H1 (cell line): ENCODE results near the gene DNM2. TPM values are rescaled to one million over a fixed set of nuclear protein-coding genes. Genes with fewer than 3 reads are reported as not detected.

ENCODE experiments used
- CHD2 ChIP-seq: IDR thresholded peaks from 2 replicates; pipeline ENCODE4 v1.6.1; 2012; ENCODE audit warnings: low read length, improper control_type of control experiment
- CTBP2 ChIP-seq: IDR thresholded peaks from 2 replicates; pipeline ENCODE4 v1.7.0; 2011; ENCODE audit warnings: borderline replicate concordance, mild to moderate bottlenecking, moderate library complexity, mixed read lengths, low read length; ENCODE audit not compliant: insufficient read depth, insufficient read length
- HDAC6 ChIP-seq: IDR thresholded peaks from one replicate; pipeline ENCODE4 v1.7.1; 2012; ENCODE audit warnings: low read depth, mild to moderate bottlenecking, inconsistent platforms, low read length, moderate library complexity
- KDM4A ChIP-seq: IDR thresholded peaks from one replicate; pipeline ENCODE4 v1.7.1; 2012; ENCODE audit warnings: low read depth, mild to moderate bottlenecking, moderate library complexity, low read length, inconsistent platforms; ENCODE audit not compliant: severe bottlenecking
- MAFK ChIP-seq: IDR thresholded peaks from 2 replicates; pipeline ENCODE4 v1.6.1; 2012; ENCODE audit warnings: low read depth, mild to moderate bottlenecking, improper control_type of control experiment, low read length
- POU5F1 ChIP-seq: IDR thresholded peaks from 2 replicates; pipeline ENCODE4 v1.6.1; 2011; ENCODE audit warnings: low read depth, mild to moderate bottlenecking, low read length, moderate library complexity
- RBBP5 ChIP-seq: IDR thresholded peaks from 2 replicates; pipeline ENCODE4 v1.7.1; 2012; ENCODE audit warnings: low read depth, mild to moderate bottlenecking, inconsistent platforms, low read length, moderate library complexity, borderline replicate concordance
- SRF ChIP-seq: IDR thresholded peaks from 2 replicates; pipeline ENCODE4 v1.6.1; 2011; ENCODE audit warnings: mild to moderate bottlenecking, low read depth, low read length, moderate library complexity
- SUZ12 ChIP-seq: fragments of 200-600 bp; sonication (generic); IDR thresholded peaks from 2 replicates; pipeline ENCODE4 v1.6.1; 2012; ENCODE audit warnings: mild to moderate bottlenecking, inconsistent platforms, low read length, moderate library complexity, mixed read lengths
- TEAD4 ChIP-seq: IDR thresholded peaks from 2 replicates; pipeline ENCODE4 v1.6.1; 2012; ENCODE audit warnings: low read depth, low read length, inconsistent platforms, mixed read lengths
- ZNF274 ChIP-seq: IDR thresholded peaks from 2 replicates; pipeline ENCODE4 v1.7.0; 2012; ENCODE audit warnings: low read length, borderline replicate concordance; ENCODE audit errors: extremely low read depth
- polyA plus RNA-seq, 7 experiments: library from polyadenylated mRNA; depleted of rRNA in 3 of 7; stranded (reverse) in 5 of 7; unstranded in 2 of 7; fragments of >200 nt in 5 of 7; fragments of 200-250 nt in 2 of 7; gene quantifications; 1 replicate in 5 of 7; 2 replicates in 1 of 7; 4 replicates in 1 of 7; pipeline versions ENCODE4 v1.2.1 to v1.2.3, GENCODE V29; 2011 to 2013; ENCODE audit warnings: missing spikeins in 2 of 7, mixed read lengths in 2 of 7
- total RNA-seq: library from RNA; stranded (reverse); fragmentation: NEBNext Ultra II Directional; extraction: Animal tissue kit (Norgen Biotek cat#: 25700); gene quantifications from 2 replicates; pipeline ENCODE4 v1.2.1, GENCODE V29; 2021
- TF ChIP-seq, protein P1 (sequence below): IDR thresholded peaks from 2 replicates; pipeline ENCODE4 v1.6.1; 2012; ENCODE audit warnings: inconsistent platforms
- TF ChIP-seq, protein P2 (sequence below), 3 experiments: IDR thresholded peaks; 1 replicate in 2 of 3; 2 replicates in 1 of 3; pipeline versions ENCODE4 v1.5.1 to v1.6.1; 2011; ENCODE audit warnings: low read length in 3 of 3, mild to moderate bottlenecking in 3 of 3, inconsistent platforms in 2 of 3, low read depth in 1 of 3, moderate library complexity in 1 of 3; ENCODE audit not compliant: insufficient read depth in 1 of 3; ENCODE audit errors: control extremely low read depth in 1 of 3

The DNM2 gene
- total and polyA plus RNA-seq, 2 of the 8 experiments (the other 6 are each of a cell fraction or from before 2014, with no cell fraction given), result 61.9 to 120 TPM

DNA sequence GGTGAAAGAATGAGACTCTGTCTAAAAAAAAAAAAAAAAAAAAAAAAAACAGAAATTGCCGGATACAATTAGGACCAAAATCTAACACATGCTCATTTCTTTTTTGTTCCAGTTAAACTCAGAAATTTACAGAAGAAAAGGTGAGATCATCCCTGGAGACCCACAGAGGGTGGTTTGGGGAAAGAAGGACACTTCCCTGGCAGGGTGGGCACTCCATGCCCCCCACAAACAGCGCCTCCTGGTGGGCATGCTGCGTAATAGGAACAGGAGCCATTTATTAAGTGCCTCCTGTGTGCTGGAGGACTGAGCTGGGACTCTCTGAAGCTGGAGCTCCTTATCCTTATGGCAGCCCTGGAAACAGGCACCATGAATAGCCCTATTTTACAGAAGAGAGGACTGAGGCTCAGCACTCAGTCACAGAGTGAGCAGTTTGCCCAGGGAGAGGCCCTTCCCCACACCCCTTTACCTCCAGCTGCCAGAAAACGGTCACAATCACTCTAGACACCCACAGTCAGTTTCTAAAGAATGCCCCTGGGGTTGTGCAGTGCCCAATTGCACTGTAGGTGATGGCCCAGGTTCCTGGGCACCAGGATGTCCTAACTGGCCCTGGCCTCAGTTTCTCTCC is 140.4 kb downstream of the DNM2 start (continued):
- no peak for TF ChIP-seq SUZ12
- no peak for TF ChIP-seq CTBP2
- TF ChIP-seq CHD2, result no peak
- TF ChIP-seq POU5F1, result no peak
- no peak for TF ChIP-seq HDAC6
- TF ChIP-seq SRF, result no peak
- no peak for TF ChIP-seq MAFK
- no peak for TF ChIP-seq TEAD4
- TF ChIP-seq KDM4A, result no peak
- TF ChIP-seq RBBP5, result no peak
- TF ChIP-seq ZNF274, result no peak
- TF ChIP-seq, protein P1, sequence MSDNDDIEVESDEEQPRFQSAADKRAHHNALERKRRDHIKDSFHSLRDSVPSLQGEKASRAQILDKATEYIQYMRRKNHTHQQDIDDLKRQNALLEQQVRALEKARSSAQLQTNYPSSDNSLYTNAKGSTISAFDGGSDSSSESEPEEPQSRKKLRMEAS, result 0 out of 2 replicates have a peak, but pooled peaks have one; percentile 21
- TF ChIP-seq, protein P2, sequence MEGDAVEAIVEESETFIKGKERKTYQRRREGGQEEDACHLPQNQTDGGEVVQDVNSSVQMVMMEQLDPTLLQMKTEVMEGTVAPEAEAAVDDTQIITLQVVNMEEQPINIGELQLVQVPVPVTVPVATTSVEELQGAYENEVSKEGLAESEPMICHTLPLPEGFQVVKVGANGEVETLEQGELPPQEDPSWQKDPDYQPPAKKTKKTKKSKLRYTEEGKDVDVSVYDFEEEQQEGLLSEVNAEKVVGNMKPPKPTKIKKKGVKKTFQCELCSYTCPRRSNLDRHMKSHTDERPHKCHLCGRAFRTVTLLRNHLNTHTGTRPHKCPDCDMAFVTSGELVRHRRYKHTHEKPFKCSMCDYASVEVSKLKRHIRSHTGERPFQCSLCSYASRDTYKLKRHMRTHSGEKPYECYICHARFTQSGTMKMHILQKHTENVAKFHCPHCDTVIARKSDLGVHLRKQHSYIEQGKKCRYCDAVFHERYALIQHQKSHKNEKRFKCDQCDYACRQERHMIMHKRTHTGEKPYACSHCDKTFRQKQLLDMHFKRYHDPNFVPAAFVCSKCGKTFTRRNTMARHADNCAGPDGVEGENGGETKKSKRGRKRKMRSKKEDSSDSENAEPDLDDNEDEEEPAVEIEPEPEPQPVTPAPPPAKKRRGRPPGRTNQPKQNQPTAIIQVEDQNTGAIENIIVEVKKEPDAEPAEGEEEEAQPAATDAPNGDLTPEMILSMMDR (IDR thresholded peaks at IDR 0.05; ENCODE audit: control extremely low read depth in 1 of 3, insufficient read depth in 1 of 3, low read depth in 1 of 3, low read length in 3 of 3), result peak; percentile 83 to 98 (median 93)
